HG02623 (cell line): Measurements from ENCODE around the gene FAAP20.
"Not testable (repeated sequence)": the region's sequence is repeated elsewhere in the genome, so short reads cannot be mapped to it uniquely, and the experiment has no call there.

Source experiments
- ATAC-seq: cut with Tn5 transposase; IDR thresholded peaks from one replicate; pipeline ENCODE4 v1.9.1; 2021; ENCODE audit warnings: moderate library complexity; ENCODE audit not compliant: unreplicated experiment

The FAAP20 gene

GRCh38 chr1:2163205-2163604, 31.4 kb downstream of the FAAP20 start:
- no peak for ATAC-seq

- ATAC-seq = no peak
Measured at GRCh38 chr1:2160451-2161300, 33.9 kb downstream of the FAAP20 start.

DNA sequence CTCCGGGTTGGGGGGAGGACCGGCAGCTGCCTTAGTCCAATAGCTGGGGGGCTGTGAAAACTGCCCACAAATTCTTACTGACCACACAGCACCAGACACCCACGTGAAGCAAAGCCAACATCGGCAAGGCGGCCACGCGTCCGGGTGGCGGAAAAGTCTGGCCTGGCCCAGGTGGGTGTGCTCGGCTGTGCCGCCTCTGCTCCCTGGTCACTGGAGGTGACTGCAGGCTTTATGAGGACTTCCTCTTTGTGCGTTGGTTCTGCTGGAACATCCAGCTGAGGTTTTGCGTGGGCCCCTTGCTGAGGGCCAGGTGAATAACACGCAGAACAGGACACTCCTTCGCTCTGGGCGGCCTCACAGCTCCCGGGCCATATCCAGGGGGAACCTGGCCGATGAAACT, 35.4 kb downstream of the FAAP20 start:
- ATAC-seq = no peak

DNA sequence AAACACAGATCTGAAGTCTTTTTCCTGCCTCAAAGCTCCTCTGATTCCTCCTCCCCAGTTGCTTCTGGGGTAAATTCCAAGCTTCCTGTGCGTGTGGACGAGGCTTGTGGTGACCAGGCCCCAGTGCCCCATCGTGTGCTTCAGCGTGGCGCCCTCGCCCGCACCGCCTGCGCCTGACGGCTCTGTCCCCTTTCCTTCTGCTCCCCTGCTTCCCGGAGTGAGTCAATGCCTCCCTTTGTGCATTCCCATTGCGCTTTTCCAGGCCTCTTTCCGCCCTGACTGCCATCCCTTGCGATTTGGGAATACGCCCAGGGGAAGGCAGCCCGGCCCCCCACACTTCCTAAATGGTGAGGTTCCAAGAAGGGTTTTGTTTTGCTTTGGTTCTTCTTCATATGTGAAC, 36.3 kb downstream of the FAAP20 start:
- no peak for ATAC-seq

DNA sequence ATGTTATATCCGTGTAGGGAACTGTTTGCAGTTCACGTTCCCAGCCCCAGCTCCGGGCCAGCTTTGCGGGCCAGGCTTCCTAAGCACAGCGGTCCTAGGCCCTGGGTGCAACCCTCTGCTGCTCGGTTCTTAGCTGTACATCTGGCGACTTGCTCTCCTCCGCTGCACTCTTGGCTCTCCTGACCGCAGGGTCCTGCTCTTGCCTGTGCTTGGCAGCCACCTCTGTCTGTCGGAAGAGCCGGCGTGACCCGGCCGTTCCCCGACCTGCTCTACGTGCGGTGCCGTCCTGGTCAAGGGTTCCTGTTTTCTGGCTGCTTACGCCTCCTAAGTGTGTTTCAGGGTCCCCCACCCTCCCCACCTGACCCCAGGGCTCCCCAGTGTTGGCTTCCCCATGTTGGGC, 36.7 kb downstream of the FAAP20 start:
- no peak for ATAC-seq

DNA sequence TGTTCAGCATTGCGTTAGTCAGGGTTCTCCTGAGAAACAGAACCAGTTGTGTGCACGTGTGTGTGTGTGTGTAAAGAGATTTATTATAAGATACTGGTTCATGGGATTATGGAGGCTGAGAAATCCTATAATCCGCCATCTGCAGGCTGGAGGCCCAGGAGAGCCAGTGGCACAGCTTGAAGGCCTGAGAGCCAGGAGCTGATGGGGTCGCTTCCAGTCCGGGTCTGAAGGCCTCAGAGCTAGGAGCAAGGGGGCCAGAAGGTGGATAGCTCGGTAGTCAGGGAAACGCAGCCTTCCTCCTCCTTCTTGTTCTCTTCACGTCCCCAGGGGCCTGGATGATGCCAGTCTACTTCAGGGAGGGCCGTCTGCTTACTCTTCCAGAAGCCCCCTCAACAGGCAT, 37.7 kb downstream of the FAAP20 start:
- no peak for ATAC-seq

DNA sequence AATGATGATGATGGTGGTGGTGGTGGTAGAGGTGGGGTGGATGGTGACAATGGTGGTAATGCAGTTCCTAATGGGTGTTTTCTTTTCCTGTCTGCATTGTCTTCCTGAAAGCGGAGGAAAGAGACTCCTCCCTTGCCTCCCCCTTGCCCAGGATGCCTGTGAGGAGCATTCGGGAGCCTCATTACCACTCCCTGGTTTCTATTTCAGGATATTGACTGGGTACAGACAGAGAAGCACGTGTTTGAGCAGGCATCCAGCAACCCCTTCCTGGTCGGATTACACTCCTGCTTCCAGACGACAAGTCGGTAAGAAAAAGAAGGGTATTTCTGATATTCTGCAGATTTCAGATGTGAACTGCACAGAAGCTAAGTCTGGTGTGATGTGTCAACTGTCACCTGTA, 38.8 kb downstream of the FAAP20 start:
- no peak for ATAC-seq

GRCh38 chr1:2155147-2155598, 39.4 kb downstream of the FAAP20 start:
- no peak for ATAC-seq

GRCh38 chr1:2154022-2154421, 40.5 kb downstream of the FAAP20 start:
- ATAC-seq = no peak

DNA sequence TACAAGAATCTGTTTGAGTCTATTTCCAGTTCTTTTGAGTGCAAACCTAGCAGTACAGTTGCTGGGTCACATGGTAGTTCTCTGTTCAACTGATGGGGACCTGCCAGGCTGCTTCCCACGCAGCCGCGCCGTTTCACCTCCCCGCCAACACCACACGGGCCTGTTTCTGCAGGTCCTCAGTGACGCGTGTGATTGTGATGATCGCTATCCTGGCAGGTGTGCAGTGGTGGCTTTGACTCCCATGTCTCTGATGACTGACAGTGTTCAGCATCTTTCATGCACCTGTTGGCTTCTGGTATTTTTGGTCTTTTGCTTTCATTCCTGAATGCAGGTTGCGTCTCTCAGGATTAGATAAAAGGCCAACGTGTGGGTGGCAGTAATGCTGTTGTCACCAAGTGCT, 41.6 kb downstream of the FAAP20 start:
- no peak for ATAC-seq

DNA sequence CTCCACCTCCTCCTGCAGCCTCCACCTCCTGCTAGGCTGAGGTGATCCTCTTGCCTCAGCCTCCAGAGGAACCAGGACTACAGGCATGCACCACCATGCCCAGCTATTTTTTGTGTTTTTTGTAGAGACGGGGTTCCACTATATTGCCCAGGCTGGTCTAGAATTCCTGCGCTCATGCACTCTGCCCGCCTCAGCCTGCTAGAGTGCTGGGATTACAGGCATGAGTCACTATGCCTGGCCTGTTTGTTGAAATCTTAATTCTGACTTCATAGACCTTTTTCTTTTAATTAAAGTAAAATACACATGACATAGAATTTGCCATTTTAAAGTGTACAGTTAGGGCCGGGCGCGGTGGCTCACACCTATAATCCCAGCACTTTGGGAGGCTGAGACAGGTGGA, 42.7 kb downstream of the FAAP20 start:
- no peak for ATAC-seq

GRCh38 chr1:2151252-2151651, 43.3 kb downstream of the FAAP20 start:
- ATAC-seq = no peak

GRCh38 chr1:2150801-2151200, 43.8 kb downstream of the FAAP20 start:
- no peak for ATAC-seq

- no peak for ATAC-seq
Measured at GRCh38 chr1:2148691-2149090, 45.9 kb downstream of the FAAP20 start.

DNA sequence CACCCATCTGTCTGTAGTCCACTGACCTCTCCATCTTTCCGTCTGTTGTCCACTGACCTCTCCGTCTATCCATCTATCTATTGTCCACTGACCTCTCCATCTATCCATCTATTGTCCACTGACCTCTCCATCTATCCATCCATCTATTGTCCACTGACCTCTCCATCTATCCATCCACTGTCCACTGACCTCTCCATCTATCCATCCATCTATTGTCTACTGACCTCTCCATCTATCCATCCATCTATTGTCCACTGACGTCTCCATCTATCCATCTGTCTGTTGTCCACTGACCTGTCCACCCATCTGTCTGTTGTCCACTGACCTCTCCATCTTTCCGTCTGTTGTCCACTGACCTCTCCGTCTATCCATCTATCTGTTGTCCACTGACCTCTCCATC, 46.7 kb downstream of the FAAP20 start:
- not testable (repeated sequence) for ATAC-seq

GRCh38 chr1:2146836-2147517, 47.6 kb downstream of the FAAP20 start:
- ATAC-seq = no peak

- no peak for ATAC-seq
Measured at GRCh38 chr1:2145946-2146835, 48.4 kb downstream of the FAAP20 start.

DNA sequence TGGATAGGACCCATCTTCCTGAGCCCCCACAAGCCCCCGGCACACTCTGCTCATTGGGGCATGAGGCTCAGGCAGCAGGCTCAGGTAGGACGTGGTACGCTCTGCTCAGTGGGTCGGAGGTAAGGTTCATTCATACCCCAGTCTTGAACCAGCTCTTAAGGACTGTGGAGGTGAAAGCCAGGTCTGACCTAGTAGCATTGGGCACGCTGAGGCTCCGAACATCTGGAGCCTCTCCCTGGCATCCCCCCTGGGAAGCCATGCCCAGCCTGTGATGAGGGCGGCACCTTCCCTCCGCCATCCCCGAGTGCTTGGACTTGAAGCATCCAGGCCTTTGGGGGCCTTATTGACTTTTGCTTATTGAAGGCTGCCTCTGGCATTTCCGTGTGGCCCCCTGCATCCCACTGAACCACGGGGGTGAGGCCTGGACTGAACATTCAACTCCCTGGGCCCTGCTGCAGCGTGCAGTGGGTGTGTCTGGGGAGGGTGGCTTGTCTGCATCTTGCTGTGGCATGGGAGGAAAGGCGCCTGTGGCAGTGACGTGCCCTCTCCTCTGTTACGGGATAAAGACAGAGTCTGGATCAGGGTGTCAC, 50.0 kb downstream of the FAAP20 start:
- no peak for ATAC-seq

DNA sequence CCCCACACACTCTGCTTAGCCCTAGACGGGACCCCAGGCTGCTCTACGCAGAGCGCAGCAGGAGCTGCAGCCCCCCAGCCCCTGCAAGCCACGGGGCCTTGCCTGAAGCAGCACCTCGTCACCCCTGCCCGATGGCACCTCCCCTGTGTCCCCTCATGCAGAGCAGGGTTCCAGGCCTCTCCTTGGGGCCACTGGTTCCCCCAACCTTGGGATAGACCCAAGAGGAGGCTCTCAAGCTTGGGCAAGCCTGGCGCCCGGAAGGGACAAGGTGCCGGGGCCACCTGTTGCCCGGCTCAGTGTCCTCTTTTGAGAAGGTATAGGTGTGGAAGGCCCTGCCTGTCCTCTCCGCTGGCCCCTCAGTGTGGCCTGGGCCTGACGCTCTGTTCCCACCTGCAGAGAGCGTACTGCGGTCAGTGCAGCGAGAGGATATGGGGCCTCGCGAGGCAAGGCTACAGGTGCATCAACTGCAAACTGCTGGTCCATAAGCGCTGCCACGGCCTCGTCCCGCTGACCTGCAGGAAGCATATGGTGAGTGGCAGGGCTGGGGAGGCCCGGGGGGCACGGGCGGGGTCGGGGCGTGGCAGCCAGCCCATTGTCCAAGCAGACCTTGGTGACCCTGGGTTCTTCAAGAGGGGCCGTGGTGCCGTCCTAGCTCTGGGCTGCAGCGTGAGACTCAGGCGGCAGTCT, 50.6 kb downstream of the FAAP20 start:
- no peak for ATAC-seq

- no peak for ATAC-seq
Measured at GRCh38 chr1:2141025-2141424, 53.5 kb downstream of the FAAP20 start.
